Measurements from ENCODE around the gene FAM229A.

Gene FAM229A

DNA sequence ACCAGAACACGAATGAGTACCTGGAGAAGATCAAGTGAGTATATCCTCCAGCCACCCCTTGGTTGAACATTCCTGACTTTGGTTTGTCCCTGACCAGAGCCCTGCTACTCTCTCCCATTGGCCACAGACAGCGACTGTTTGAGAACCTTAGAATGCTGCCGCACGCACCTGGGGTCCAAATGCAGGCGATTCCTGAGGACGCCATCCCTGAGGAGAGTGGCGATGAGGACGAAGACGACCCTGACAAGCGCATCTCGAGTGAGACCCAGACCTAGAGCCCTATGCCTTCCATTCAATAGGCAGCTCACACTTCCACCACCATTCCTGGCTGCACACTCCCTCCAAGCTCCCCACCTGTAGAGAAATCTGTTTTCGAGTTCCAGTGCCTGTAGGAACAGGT, 30.7 kb downstream of the FAM229A start:
- no peak for DNase-seq (ENCODE audit: low read depth, low spot score)

DNA sequence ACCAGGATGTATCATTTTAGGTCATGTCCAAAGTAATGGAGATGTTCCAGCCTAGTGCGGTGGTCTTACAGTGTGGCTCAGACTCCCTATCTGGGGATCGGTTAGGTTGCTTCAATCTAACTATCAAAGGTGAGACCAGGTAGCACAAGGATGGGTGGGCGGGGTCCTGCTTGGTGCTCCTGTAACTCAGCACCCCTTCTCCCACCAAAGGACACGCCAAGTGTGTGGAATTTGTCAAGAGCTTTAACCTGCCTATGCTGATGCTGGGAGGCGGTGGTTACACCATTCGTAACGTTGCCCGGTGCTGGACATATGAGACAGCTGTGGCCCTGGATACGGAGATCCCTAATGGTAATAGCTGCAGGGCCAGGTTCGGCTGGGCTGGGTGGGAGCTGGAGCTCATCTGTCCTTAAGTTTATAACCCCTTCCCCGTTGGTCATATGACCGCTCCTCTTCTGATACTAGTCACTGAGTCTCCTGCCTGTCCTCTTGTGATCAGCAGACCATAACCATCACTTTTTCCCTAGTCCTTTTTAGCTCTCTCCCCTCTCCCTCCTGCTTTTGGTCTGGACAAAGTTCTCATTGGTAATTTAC, 31.6 kb downstream of the FAM229A start:
- DNase-seq (ENCODE audit: low read depth, low spot score): no peak

DNA sequence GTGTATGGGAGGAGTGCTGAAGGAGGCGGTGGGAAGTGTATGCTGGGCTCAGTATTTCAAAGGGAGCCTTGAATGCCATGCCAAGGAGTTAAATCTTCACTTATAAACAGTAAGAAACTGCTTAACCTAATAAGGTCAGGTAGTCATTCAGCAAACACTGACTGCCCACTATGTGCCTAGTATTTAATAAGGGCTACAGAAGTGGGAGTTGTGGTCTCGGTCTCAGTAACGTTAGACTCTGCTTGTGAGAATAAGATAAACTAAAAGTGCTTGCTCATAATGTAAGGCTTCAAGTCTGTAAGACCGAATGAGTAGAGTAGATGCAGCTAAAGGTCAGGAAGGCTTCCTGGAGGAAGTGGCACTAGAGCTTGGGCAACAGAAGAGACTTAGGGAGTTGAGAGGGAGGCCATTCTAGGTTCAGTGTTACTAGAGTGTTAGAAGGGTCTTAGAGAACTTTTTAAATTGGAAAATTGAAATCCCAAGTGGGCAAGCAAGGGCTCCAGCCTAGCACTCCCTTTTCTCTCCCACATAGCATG, 32.3 kb downstream of the FAM229A start:
- no peak for DNase-seq (ENCODE audit: low read depth, low spot score)

DNA sequence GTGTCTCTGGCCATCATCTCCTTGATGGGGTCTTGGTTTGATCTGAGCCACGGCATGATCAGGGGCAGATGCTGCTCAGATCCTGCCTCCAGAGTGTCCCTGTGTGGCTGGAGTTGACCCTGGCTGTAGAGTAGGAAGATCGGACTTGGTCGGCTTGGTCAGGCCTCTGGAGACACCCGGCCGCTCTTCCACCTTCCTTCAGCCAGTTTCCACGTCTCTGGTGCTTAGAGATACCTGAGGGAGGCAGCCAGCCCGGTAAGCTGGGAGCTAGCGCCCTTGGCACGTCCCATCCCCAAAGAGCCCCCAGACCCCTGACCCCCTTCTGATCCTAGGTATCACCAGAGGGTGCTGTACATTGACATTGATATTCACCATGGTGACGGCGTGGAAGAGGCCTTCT, 35.1 kb downstream of the FAM229A start:
- DNase-seq (ENCODE audit: low read depth, low spot score): no peak

DNA sequence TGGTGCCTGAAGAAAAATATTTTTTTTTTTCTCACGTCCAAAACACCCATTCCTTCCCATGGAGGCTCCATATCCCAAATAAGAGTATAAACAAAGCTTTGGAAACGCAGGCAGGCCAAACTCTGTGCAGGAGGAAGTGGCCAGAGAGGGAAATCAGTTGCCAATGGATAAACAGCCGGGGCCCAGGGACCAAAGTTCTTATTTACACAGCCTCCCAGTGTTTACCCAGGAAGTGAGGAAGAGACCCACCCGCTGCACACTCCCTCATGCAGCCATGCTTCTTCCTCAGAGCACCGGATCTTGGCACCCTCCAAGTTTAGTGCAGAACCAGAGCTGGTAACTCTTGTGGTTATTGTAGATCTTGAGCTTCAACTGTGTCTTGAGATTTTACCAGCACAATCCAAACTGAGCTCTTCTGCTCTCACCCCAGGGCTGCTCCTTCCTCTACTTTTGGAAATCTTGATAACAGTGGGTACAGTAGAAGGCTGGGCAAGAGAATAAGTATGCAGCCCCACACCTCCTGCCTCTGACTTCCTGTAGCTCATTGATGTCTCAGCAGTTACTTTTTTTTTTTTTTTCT, 40.5 kb downstream of the FAM229A start:
- DNase-seq (ENCODE audit: low read depth, low spot score): no peak

DNA sequence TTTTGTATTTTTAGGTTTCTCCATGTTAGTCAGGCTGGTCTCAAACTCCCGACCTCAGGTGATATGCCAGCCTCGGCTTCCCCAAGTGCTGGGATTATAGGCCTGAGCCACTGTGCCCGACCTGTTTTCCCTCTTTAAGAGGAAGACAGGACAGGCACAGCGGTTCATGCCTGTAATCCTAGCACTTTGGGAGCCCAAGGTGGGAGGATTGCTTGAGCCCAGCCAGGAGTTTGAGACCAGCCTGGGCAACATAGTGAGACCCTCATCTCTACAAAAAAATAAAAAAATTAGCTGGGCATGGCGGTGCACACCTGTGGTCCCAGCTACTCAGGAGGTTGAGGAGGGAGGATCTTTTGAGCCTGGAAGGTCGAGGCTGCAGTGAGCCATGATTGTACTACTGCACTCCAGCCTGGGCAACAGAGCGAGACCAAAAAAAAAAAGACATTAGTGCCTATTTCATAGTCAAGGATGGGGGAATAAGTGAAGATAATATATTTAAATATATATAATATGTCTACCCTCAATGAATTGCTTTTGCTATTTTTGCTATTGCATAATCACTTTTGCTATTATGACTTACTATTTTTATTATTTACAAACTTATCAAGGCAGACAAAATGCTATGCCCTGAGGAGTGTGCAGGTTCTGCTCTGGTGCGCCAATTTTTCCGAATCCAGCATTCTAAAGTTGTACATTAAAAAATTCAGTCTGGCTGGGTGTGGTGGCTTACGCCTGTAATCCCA, 44.0 kb downstream of the FAM229A start:
- no peak for DNase-seq (ENCODE audit: low read depth, low spot score)

DNA sequence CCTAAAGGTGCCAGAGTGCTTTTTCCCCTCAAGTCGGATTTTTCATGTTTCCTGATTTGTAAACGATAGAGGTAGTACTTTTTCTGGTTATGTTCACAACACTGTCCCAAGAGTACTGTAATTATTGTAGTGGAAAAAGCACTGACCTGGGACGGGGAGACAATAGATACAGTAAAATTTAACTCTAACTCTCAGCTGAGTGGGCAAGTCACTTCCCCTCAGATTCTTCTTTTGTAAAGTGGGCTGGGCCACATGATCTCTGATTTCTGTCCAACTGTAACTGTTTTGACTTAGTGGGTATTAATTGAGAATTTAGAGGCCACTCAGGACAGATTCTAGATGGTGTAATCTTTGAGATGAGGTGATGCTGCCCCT, 45.4 kb downstream of the FAM229A start:
- no peak for DNase-seq (ENCODE audit: low read depth, low spot score)

DNA sequence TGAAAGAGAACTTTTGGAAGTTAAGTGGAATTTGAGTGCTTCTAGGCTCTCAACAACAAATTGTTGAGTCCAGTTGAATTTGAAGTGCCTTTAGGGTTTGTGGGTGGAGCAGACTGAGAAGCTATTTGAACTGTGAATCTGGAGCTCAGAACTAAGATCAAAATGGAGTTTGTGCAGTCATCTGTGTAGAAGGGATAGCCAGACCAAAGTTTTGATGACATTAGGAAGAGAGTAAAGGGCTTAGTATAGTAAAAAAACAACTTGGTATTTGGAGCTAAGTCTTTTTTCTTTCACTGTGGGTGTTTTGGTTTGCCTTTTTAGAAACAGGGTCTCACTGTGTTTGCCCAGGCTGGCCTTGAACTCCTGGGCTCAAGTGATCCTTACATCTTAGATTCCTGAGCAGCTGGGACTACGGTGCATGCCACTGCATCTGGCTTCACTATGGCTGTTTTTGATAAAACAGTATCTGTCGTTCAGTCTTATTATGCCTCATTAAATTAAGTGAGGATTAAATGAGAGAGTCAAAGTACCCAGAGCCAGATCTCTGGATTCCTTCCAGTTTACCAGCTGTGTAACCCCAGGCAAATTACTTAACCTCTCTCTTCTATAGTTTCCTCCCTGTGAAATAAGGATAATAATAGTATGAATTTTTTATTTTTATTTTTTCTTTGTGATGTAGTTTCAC, 50.4 kb downstream of the FAM229A start:
- DNase-seq (ENCODE audit: low read depth, low spot score): no peak
